ENCODE results near the gene NDUFA13. TPM values are rescaled to one million over a fixed set of nuclear protein-coding genes. Genes with fewer than 3 reads are reported as not detected.

The NDUFA13 gene
- total RNA-seq, 1 donor from 2014 or later: 342 TPM

DNA sequence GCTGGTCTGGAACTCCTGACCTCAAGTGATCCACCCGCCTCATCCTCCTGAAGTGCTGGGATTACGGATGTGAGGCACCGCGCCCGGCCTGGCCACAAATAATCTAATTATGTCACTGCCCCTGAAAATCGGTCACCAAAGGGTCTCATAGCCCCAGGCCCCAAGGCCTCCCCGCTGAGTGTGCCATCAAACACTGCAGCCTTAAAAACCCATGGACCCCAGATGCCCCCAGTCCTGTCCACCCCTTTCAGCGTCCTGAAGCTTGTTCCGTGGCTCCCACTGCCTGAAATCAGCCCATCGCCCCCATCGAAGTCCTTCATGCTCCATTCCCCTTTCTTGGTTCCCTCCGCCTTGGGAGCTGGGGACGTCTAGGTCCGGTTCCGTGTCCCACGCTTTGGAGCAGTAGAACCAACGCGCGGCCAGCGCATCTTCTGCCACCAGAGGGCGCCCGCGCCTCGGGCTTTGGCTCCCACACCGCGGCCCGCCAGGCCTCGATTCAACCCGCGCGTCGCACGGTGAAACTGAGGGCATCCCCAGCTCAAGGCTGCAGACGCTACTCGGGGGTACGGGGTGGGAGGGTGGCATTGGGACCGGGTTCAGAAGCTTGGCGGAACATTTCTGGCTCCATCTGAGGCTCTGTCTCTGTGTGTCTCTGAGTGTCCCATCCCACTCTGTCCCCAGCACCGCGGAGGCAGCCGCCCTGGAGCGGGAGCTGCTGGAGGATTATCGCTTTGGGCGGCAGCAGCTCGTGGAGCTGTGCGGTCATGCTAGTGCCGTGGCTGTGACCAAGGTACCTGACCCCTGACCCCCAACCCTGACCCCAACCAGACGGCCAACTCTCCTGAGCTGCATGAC, 16.2 kb downstream of the NDUFA13 start:
- peak overlapping the region; percentile 60 for H3K27ac Mint-ChIP-seq
- H3K4me3 Mint-ChIP-seq: peak overlapping the region; percentile 10
- no peaks in the 10 kb centered on the region for H3K9me3 Mint-ChIP-seq
- TF ChIP-seq, protein P1, sequence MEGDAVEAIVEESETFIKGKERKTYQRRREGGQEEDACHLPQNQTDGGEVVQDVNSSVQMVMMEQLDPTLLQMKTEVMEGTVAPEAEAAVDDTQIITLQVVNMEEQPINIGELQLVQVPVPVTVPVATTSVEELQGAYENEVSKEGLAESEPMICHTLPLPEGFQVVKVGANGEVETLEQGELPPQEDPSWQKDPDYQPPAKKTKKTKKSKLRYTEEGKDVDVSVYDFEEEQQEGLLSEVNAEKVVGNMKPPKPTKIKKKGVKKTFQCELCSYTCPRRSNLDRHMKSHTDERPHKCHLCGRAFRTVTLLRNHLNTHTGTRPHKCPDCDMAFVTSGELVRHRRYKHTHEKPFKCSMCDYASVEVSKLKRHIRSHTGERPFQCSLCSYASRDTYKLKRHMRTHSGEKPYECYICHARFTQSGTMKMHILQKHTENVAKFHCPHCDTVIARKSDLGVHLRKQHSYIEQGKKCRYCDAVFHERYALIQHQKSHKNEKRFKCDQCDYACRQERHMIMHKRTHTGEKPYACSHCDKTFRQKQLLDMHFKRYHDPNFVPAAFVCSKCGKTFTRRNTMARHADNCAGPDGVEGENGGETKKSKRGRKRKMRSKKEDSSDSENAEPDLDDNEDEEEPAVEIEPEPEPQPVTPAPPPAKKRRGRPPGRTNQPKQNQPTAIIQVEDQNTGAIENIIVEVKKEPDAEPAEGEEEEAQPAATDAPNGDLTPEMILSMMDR (IDR thresholded peaks at IDR 0.05; ENCODE audit: unreplicated experiment): peak; percentile 92
- no peaks in the 10 kb centered on the region for H3K27me3 Mint-ChIP-seq (ENCODE audit: low read depth)
- H3K4me1 Mint-ChIP-seq: peaks cover 23% of the 10 kb centered on the region
- H3K36me3 Mint-ChIP-seq: peaks cover 1% of the 10 kb centered on the region
- peak; percentile 73 to 90 for DNase-seq (ENCODE audit: low spot score in 2 of 2, unreplicated experiment in 2 of 2)

DNA sequence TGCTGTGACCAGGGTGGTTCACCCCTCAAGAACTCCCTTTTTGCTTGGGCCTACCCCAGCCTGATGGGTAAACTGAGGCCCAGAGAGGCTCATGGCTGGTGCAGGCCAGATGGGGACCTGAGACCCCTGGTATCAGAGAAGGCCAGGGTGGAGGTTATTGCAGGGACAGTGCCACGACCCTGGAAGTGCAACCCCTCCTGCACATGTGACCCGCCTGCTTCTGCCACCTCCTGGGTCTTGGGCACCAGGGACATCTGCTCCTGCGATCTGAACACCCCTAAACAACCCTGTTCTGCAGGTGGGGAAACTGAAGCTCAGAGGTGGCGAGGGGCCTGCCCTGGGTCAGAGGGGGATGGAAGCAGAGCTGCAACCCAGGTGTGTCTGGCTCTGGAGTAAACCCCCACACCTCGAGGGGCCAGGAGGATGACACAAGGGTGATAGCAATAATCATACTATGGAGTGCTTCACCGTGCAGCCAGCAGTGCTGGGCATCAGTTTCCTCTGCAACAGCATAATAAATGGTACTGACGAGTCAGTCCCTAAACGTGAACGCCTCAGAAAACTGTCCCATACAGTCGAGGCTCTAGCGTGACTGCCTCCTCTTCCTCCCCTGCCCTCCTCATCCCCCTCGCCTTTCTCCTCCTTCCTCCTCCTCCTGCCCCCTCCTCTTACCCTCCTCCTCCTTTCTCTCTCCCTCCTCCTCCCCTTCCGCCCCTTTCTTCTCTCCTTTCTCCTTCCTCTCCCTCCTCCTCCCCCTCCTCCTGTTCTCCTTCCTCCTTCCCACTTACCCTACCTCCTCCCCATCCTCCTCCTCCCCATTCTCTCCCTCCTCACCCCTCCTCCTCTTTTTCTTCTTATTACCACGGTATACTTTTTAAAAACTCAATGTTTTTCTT, 17.0 kb downstream of the NDUFA13 start:
- no peak for DNase-seq (ENCODE audit: low spot score in 2 of 2, unreplicated experiment in 2 of 2)
- Mint-ChIP-seq H3K9me3 (no peaks in the 10 kb centered on the region), H3K27me3 (ENCODE audit: low read depth) (no peaks in the 10 kb centered on the region), H3K36me3 (peaks cover 1% of the 10 kb centered on the region), H3K4me1 (peaks cover 23% of the 10 kb centered on the region), H3K27ac (no peak overlapping the region), H3K4me3 (no peak overlapping the region)
- TF ChIP-seq, protein P1 (IDR thresholded peaks at IDR 0.05; ENCODE audit: unreplicated experiment): no peak

DNA sequence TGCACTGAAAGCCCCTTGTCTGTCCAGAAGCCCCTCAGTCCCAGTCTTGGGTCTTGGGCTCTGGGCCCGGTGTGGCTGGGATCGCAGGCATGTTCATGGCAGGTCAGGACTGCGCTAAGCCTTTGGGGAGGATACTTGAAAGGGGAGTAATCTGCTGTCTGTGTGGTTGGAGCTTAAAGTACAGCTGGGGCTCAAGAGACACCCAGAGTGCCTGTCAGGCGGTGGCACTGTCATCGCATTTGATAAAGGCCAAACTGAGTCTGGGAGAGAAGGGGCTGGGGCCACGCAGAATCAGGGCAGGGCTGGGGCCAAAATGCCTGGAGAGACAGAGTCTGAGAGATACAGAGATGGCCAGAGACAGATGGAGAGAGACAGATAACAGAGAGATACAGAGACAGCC, 17.8 kb downstream of the NDUFA13 start:
- H3K4me3 Mint-ChIP-seq: no peak overlapping the region
- no peaks in the 10 kb centered on the region for H3K9me3 Mint-ChIP-seq
- peaks cover 28% of the 10 kb centered on the region for H3K4me1 Mint-ChIP-seq
- TF ChIP-seq, protein P1 (IDR thresholded peaks at IDR 0.05; ENCODE audit: unreplicated experiment): no peak
- H3K36me3 Mint-ChIP-seq: peaks cover 1% of the 10 kb centered on the region
- H3K27ac Mint-ChIP-seq: peak overlapping the region; percentile 35
- peaks cover 4% of the 10 kb centered on the region for H3K27me3 Mint-ChIP-seq (ENCODE audit: low read depth)
- no peak for DNase-seq (ENCODE audit: low spot score in 2 of 2, unreplicated experiment in 2 of 2)

DNA sequence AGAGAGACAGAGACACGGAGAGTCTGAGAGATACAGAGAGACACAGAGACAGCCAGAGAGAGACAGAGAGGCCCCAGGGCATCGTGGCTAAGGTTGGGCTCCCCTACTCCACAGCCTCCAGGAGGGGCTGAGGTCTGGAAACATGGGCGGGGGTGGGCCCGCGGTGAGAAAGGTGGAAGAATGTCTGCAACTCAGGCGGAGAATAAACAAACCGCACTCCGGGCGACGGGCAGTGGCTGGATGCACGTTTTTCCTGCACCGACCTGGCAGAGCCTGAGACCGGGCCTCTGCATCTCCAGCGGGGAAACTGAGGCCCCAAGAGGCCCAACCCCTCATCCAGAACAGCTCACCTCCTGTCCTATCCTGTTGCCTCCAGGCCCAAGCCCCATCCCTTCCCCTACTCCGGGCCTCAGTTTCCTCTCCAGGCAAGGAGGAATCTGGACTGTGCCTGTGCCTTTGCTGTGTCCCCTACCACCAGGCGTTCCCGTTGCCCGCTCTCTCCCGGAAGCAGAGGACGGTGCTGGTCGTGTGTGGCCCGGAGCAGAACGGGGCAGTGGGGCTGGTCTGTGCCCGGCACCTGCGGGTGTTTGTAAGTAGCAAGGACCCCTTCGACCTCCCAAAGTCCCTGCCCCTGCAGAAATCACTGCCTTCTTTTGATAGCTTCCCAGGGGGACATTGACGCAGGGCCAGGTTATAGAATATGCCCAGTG, 18.7 kb downstream of the NDUFA13 start:
- H3K9me3 Mint-ChIP-seq: no peaks in the 10 kb centered on the region
- no peaks in the 10 kb centered on the region for H3K36me3 Mint-ChIP-seq
- no peak overlapping the region for H3K4me3 Mint-ChIP-seq
- H3K27ac Mint-ChIP-seq: no peak overlapping the region
- TF ChIP-seq, protein P1 (IDR thresholded peaks at IDR 0.05; ENCODE audit: unreplicated experiment): no peak
- H3K4me1 Mint-ChIP-seq: peaks cover 30% of the 10 kb centered on the region
- H3K27me3 Mint-ChIP-seq (ENCODE audit: low read depth): peaks cover 6% of the 10 kb centered on the region
- no peak for DNase-seq (ENCODE audit: low spot score in 2 of 2, unreplicated experiment in 2 of 2)

Measured in mesothelial cell of epicardium (in vitro differentiated cells).